ENCODE measurements around the gene LRRC61. TPM values are rescaled to one million over a fixed set of nuclear protein-coding genes. Genes with fewer than 3 reads are reported as not detected.
"Not testable (repeated sequence)": the region's sequence is repeated elsewhere in the genome, so short reads cannot be mapped to it uniquely, and the experiment has no call there.

Gene LRRC61
- polyA plus RNA-seq, 3 donors = 25.1 to 33.1 (median 30.3) TPM

- DNase-seq = no peak
Observed at GRCh38 chr7:150379441-150380379, 56.6 kb downstream of the LRRC61 start.

DNA sequence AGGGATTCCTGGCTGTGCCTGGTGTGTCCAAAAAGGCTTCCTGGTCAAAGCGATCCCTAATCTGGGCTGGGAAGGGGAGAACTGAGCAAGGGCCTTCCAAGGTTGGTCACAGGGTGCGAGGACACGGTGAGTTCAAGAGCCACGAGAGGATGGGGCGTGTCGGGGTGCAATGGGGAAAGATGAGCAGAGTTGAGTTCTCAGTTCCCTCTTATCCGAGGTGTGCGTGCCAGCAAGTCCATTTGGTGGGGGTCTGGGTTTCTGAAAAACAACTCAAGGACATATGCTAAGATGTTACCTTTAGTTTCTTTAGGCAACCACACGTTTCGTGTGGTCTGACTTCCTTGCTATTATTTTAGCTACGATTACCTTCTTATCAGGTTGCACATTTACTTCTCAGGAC is 57.3 kb downstream of the LRRC61 start:
- DNase-seq = no peak

DNA sequence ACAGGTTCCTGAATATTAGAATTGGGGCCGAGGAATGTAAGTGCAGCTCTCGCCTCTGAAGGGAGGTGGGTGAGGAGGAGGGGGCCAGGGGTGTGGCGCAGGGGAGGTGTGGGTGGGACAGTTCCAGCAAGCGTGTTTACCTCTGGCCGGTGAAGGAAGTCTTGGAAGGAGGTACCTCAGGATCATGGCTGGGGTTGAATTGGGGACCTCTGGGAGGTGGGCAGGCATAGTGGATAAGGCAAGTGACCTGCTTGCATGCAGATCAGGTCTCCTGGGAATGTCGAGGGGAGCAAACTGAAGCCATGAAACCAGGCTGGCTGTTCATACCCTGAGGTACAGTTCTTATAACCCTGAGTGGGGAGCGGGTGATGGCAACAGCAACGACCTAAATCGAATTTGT is 57.9 kb downstream of the LRRC61 start:
- no peak for DNase-seq

DNA sequence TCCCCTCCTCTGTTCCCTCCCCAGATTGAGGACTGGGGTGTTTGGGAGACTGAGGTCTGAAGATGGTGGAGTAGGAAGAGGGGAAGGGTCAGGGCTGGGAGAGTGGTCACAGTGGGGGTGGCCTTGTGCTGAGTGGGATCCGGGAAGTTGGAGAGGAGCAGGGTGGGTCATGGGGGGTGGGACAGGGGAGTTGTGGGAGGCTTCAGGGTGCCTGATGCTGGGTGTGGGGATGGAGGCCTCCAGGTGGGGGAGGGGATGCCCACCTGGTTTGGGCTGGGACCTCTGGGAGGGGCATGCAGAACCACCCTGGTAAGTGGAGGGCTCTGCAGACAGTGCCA is 58.6 kb downstream of the LRRC61 start:
- no peak for DNase-seq

GRCh38 chr7:150382123-150382843 is 59.1 kb downstream of the LRRC61 start:
- no peak for DNase-seq

GRCh38 chr7:150382844-150383225 is 59.7 kb downstream of the LRRC61 start:
- DNase-seq = no peak

GRCh38 chr7:150383710-150384397 is 60.7 kb downstream of the LRRC61 start:
- peak; percentile 79 for DNase-seq

DNA sequence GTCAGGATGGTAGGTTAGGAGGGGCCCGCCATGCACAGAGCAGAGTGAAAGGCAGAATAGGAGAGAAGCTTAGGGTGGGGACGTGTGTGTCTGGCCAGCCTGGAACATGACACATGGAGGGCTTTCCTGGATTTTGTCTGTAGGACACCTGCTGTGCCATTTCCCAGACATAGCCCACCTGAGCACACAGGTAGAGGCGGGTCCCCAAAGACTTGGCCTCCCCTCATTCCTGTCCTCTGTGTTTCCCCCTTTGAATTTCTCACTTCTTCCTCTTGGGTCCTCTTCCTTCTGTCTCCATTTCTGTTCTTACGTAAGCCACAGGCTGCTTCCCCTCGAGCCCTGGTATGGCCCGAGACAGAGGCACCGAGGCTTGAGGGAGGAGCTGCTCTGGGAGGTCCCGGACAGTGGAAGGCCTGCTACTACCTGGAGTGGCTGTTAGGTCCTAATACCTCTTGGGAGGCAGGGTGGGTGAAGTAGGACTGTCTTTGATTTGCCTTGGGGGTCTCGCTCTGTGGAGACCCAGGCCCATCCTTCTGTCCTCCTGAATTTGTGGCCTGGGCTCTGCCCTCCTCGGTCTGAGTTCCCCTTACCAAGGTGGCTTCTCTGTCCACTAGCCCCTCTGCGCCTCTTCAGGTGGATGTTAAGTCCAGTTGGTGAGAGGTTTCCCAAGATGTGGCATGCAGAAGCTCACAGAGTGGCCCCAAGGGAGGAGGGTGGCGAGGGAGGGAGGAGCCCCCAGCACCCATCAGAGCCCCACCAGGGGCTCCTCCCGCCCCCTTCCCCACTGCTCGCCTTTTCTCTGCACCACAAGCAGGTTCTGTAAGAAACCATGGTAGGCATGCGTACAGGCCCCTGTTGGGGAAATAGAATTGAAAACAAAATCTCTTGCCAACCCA is 61.5 kb downstream of the LRRC61 start:
- DNase-seq = no peak

GRCh38 chr7:150385302-150385723 is 62.2 kb downstream of the LRRC61 start:
- no peak for DNase-seq

DNA sequence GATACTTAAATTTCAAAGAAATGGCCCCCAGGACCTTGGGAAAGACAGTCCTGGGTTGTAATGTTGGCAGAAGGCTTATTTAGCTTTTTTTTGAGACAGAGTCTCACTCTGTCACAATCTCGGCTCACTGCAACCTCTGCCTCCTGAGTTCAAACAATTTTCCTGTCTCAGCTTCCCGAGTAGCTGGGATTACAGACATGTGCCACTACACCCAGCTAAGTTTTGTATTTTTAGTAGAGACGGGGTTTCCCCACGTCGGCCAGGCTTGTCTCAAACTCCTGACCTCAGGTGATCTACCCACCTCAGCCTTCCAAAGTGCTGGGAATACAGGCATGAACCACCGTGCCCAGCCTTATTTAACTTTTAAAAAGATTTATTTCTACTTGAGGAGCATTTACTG is 62.7 kb downstream of the LRRC61 start:
- not testable (repeated sequence) for DNase-seq

Other genes with a start within 250 kb of the LRRC61 start
- 10 to 100 TPM in 1 of 3 donors, 1 to 10 TPM in 2; 8.7 to 10.7 (median 9.1) TPM for gene ACTR3C, start 190 bp downstream of the LRRC61 start, polyA plus RNA-seq (ENCODE audit: insufficient read length in 3 of 3)
- 10 to 100 TPM; 40.9 to 55.6 (median 54.0) TPM for gene RARRES2, start 18.3 kb downstream of the LRRC61 start, polyA plus RNA-seq (ENCODE audit: insufficient read length in 3 of 3)
- gene REPIN1, start 45.5 kb downstream of the LRRC61 start, polyA plus RNA-seq (ENCODE audit: insufficient read length in 3 of 3) = 100 to 1,000 TPM in 2 of 3 donors, 10 to 100 TPM in 1; 97.8 to 123 (median 119) TPM
- gene ZNF775, start 56.0 kb downstream of the LRRC61 start, polyA plus RNA-seq (ENCODE audit: insufficient read length in 3 of 3) = 1 to 10 TPM; 8.4 to 9.7 (median 8.6) TPM
- gene GIMAP8, start 127.3 kb downstream of the LRRC61 start, polyA plus RNA-seq (ENCODE audit: insufficient read length in 3 of 3) = 1 to 10 TPM; 8.6 to 8.9 (median 8.8) TPM
- gene GIMAP7, start 191.5 kb downstream of the LRRC61 start, polyA plus RNA-seq (ENCODE audit: insufficient read length in 3 of 3) = 10 to 100 TPM; 12.7 to 16.7 (median 13.0) TPM
- gene GIMAP4, start 244.0 kb downstream of the LRRC61 start, polyA plus RNA-seq (ENCODE audit: insufficient read length in 3 of 3) = 10 to 100 TPM; 20.4 to 24.8 (median 22.3) TPM